SK-N-SH (cell line): ENCODE results near the gene MTCL1.

Experiments used
- CTCF ChIP-seq: fragments of 200-600 bp; sonication (generic); IDR thresholded peaks from 2 replicates; pipeline ENCODE4 v1.6.1; 2017; ENCODE audit warnings: antibody characterized with exemption, mild to moderate bottlenecking, moderate library complexity
- EP300 ChIP-seq, 2 experiments: IDR thresholded peaks; 2 replicates each; pipeline versions ENCODE4 v1.4.0 to v1.6.1; 2012; ENCODE audit warnings: borderline replicate concordance in 1 of 2, low read depth in 1 of 2, low read length in 1 of 2
- FOSL2 ChIP-seq: IDR thresholded peaks from 2 replicates; pipeline ENCODE4 v1.4.0; 2012; ENCODE audit warnings: low read depth, mild to moderate bottlenecking, moderate library complexity, borderline replicate concordance
- FOXM1 ChIP-seq: IDR thresholded peaks from 2 replicates; pipeline ENCODE4 v1.4.0; 2012; ENCODE audit warnings: low read depth, mild to moderate bottlenecking
- MAX ChIP-seq: IDR thresholded peaks from 2 replicates; pipeline ENCODE4 v1.4.0; 2012; ENCODE audit warnings: low read depth
- NFIC ChIP-seq: IDR thresholded peaks from 2 replicates; pipeline ENCODE4 v1.4.0; 2012; ENCODE audit warnings: borderline replicate concordance
- POLR2AphosphoS5 ChIP-seq: IDR thresholded peaks from 2 replicates; pipeline ENCODE4 v1.6.1; 2012; ENCODE audit warnings: low read depth, low read length
- SIN3A ChIP-seq: IDR thresholded peaks from 2 replicates; pipeline ENCODE4 v1.6.1; 2012; ENCODE audit warnings: low read depth, mild to moderate bottlenecking, low read length, moderate library complexity, borderline replicate concordance
- SMC3 ChIP-seq: IDR thresholded peaks from 2 replicates; pipeline ENCODE4 v1.6.1; 2012; ENCODE audit warnings: low read depth, low read length, improper control_type of control experiment
- TEAD4 ChIP-seq: IDR thresholded peaks from 2 replicates; pipeline ENCODE4 v1.4.0; 2012; ENCODE audit warnings: mild to moderate bottlenecking, borderline replicate concordance; ENCODE audit not compliant: insufficient read depth
- USF2 ChIP-seq: fragments of 150-350 bp; IDR thresholded peaks from 2 replicates; pipeline ENCODE4 v1.6.1; 2017; ENCODE audit warnings: antibody characterized with exemption, low read length, low read depth, borderline replicate concordance

- TF ChIP-seq SIN3A (no peak), MAX (no peak), POLR2AphosphoS5 (no peak), CTCF (no peak), USF2 (no peak), EP300 (IDR thresholded peaks at IDR 0.05; ENCODE audit: borderline replicate concordance in 1 of 2, low read depth in 1 of 2, low read length in 1 of 2) (no peak), FOSL2 (no peak), FOXM1 (no peak), SMC3 (no peak), TEAD4 (no peak), NFIC (no peak)
Measured at GRCh38 chr18:8868779-8869415, 163.5 kb downstream of the MTCL1 start.
